Ecto neural progenitor cell (in vitro differentiated cells): ENCODE results near the gene GARIN1A.

Source experiments
- DNase-seq: peaks from one replicate; pipeline ENCODE4 v3.0.0-alpha.2; 2018; ENCODE audit warnings: low spot score

Gene GARIN1A

DNA sequence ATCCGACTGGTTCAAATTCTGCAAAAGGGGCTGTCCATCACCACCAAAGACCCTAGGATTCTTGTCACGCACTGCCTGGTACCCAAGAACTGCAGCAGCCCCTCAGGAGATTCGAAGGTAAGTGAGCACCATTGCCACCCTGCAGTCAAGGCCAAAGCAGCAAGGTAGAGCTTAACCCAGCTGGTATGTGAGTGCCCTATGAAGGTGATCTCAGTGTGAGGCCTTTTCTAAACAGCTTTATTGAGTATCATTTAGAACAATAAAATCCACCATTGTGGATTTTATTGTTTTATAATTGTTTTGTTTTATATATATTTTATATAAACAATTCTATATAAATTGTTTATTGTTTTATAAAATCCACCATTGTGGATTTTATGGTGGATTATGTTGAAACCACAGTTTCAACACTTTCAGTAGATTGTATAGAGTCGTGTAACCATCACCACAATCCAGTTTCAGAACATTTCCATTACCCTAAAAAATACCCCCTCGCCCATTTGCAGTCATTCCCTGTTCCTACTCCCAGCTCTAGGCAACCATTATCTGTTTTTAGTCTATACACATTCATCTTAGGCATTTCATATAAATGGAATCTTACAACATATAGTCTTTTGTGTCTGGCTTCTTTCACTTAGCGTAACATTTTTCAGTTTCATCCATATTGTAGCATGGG, 47.0 kb downstream of the GARIN1A start:
- peak; percentile 19 for DNase-seq

DNA sequence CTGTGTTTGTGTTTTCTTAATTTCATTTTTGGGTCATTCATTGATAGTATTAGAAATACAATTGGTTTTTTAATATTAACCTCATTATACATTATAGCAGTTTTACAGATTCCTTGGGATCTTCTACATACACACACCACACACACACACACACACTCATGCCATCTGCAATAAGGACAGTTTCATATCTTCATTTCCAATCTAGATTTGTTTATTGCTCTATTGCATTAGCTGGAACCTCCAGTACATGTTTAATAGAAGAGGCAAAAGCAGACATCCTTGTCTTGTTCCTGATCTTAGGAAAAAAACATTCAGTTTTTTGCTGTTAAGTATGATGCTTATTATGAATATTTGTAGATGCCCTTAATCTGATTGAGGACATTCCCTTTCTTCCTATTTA, 49.3 kb downstream of the GARIN1A start:
- no peak for DNase-seq
